Loucy (cell line): ENCODE measurements around the gene ALDH4A1.

Experiments
- CTCF ChIP-seq: fragments of 200-600 bp; sonication (generic); conservative IDR thresholded peaks from 2 replicates; pipeline ENCODE4 v1.5.1; 2014; ENCODE audit warnings: mild to moderate bottlenecking, antibody characterized with exemption, low read length
- EZH2phosphoT487 ChIP-seq: fragments of 200-600 bp; IDR thresholded peaks from 2 replicates; pipeline ENCODE4 v1.6.1; 2018; ENCODE audit warnings: antibody characterized with exemption, mild to moderate bottlenecking, moderate library complexity, borderline replicate concordance

- TF ChIP-seq CTCF (no peak), EZH2phosphoT487 (no peak)
Observed at GRCh38 chr1:18927654-18928272, 25.4 kb upstream of the ALDH4A1 start.
